ENCODE results near the gene ZNF222. TPM values are rescaled to one million over a fixed set of nuclear protein-coding genes. Genes with fewer than 3 reads are reported as not detected.

Gene ZNF222
- under 1 TPM; 0.88 to 0.94 TPM for total RNA-seq

DNA sequence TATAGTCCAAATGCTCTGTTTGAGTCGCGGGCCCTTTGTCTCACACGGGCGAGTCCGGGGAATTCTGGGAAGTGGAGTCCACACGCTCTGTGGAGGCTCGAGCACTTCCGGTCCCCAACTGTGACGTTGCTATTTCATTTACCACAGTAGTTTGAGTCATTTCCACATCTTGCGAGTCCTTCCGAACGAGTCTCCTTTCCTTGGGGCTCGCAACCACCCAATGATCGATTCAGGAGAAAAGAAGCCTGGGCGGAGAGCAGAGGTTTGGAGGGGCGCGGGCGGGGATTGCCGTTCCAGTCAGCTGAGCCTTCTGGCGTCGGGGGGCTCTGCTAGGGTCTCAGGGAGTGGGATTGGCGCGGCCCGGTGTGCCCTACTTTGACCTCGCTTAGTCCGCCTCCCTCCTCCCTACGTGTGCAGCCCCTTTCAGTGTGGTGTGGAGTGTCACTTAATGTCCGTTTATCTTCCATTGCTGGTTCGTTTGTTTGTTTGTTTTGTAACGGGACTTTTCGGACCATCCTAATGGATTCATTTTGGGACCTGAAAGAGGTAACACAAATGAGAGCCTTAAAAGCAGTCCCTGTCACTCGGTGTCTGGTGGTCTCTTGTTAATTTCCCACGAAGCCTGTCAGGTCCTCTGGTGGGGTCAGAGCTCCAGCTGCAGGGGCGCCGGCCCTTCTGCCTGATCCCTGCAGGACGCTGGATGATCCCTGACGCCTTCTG is at the start of gene ZNF222:
Gene ZNF222 (plus strand): TSS at position 163 of the 720 bp plus-strand sequence. CDS start 58 bp downstream, at position 221.
- peak within 1 kb of the TSS; percentile 90 for H3K4me3 Mint-ChIP-seq
- DNase-seq = peak; percentile 90
- intact Hi-C loops (cut with micrococcal nuclease) = loop anchor here (1.0 to 5.0 kb wide), 5 partner anchors 22 to 181 kb away; partner anchors contain the start of genes ZNF224, ZNF226 and ZNF284
- peaks cover 2% of the 10 kb centered on the region for H3K27me3 Mint-ChIP-seq
- H3K27ac Mint-ChIP-seq = peak within 1 kb of the TSS; percentile 60
- ChIA-PET CTCF (no interaction called here), POLR2A (no interaction called here)
- peaks cover 49% of the 10 kb centered on the region for H3K36me3 Mint-ChIP-seq
- peaks cover 18% of the 10 kb centered on the region for H3K4me1 Mint-ChIP-seq (ENCODE audit: low read depth)
- H3K9me3 Mint-ChIP-seq = peaks cover 28% of the 10 kb centered on the region

DNA sequence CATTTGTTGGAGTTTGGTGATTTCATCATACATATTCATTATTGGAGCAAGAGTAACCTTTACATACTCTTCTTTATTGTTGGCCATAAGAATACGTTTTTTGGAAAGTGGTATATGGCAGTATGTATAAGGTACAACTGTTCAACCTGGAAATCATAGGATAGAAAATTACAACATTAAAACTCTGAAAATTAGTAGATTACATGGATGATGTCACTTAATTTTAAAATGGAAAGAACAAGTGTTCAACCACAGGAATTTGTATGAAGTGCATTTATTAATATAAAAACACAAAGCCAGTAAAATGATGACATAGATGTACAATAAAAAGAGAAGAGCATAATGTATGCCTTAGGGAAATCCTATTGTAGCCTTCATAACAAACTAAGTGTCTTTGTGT is 48.4 kb upstream of the ZNF222 start:
- intact Hi-C loops (cut with micrococcal nuclease) = no loop called here
- Mint-ChIP-seq H3K9me3 (peaks cover 37% of the 10 kb centered on the region), H3K27me3 (no peaks in the 10 kb centered on the region), H3K4me3 (no peak overlapping the region), H3K4me1 (ENCODE audit: low read depth) (no peaks in the 10 kb centered on the region), H3K36me3 (peaks cover 9% of the 10 kb centered on the region), H3K27ac (no peak overlapping the region)
- POLR2A ChIA-PET = no interaction called here
- no peak for DNase-seq
- CTCF ChIA-PET = no interaction called here

DNA sequence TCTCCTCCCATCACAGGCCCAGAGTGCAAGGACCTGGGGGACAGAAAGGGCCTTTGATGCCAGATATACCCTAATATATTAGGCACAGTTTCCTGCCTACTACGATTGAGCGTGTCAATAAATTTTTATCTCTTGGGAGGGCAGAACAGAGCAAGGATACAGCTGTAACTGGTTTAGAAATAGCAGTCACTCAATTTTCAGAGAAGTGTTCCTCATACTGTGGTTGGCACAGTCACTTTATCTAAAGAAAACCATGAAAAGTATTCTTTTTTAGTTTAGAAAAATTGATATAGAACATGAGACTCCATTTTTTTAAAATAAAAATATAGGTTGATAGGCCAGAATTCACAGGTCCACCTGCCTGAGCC is 41.7 kb upstream of the ZNF222 start:
- Mint-ChIP-seq H3K27me3 (no peaks in the 10 kb centered on the region), H3K36me3 (peaks cover 11% of the 10 kb centered on the region), H3K4me1 (ENCODE audit: low read depth) (peaks cover 7% of the 10 kb centered on the region), H3K9me3 (no peaks in the 10 kb centered on the region), H3K27ac (no peak overlapping the region), H3K4me3 (peak overlapping the region; percentile 55)
- ChIA-PET CTCF (no interaction called here), POLR2A (no interaction called here)
- no peak for DNase-seq
- intact Hi-C loops (cut with micrococcal nuclease) = loop anchor here (5.0 kb wide), 1 partner anchor 129 kb away; the partner anchor contains the start of gene ZNF225

DNA sequence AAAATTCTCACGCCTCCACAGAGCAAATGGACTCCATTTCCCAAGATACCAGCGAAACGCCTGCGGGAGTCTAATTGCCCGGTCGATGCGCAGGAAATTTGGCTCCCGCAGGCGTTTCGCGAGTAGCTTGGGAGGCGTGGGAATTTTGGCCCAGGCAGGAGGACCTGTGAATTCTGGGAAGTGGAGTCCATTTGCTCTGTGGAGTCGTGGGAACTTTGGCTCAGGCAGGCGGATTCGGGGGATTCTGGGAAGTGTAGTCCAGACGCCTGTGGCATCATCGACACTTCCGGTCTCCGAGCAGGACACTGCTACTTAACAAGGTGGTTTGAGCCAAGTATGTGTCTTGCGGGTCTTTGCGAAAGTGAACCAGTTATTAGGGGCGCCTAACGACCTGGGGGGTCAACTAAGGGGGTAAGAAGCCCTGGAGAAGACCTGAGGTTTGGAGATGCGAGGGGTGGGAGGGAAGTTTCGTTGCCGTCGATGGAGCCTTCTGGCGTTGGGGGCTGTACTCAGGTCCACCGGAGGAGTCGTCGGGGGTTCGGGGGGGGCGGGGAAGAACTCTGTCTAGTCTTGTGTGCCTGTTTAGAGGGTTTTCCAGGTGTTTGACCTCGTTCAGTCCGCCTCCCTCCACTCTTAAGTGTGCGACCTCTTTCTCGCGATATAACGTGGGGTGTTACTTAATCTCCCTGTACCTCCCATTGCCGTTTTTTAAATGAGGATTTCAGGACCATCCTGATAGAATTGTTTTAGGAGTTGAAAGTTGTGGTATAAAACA is 41.1 kb upstream of the ZNF222 start, which contains the start of gene ZNF155:
Gene ZNF155 (plus strand): TSS at position 277 of the 775 bp plus-strand sequence. CDS start 4,356 bp downstream, outside the sequence.
- Mint-ChIP-seq H3K9me3 (no peaks in the 10 kb centered on the region), H3K36me3 (peaks cover 17% of the 10 kb centered on the region), H3K4me1 (ENCODE audit: low read depth) (peaks cover 7% of the 10 kb centered on the region), H3K4me3 (peak within 1 kb of the TSS; percentile 97), H3K27me3 (no peaks in the 10 kb centered on the region), H3K27ac (peak within 1 kb of the TSS; percentile 89)
- peak; percentile 84 for DNase-seq
- CTCF ChIA-PET = interaction anchor here (1.1 kb wide), 1 partner anchor 33 kb away, joined by 4 read pairs; the partner anchor contains the start of gene ZNF221
- POLR2A ChIA-PET = no interaction called here
- intact Hi-C loops (cut with micrococcal nuclease) = loop anchor here (1.0 to 5.0 kb wide), 3 partner anchors 18 to 128 kb away; partner anchors contain the start of genes ZNF225, ZNF230 and ZNF45

DNA sequence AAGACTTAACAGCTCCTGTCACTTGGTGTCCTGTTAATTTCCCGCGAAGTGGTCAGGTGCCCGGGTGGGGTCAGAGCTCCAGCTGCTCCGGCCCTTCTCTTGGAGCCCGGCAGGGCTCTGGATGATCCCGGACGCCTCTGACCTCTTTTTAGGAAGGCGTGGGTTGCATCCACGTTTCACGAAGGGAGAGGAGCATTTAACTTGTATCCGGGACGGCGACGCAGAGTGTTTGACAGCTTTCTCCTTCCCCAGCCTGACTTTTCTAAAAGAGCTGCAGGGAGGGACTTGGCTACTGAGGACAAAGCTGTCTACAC is 40.5 kb upstream of the ZNF222 start:
- POLR2A ChIA-PET = no interaction called here
- Mint-ChIP-seq H3K4me1 (ENCODE audit: low read depth) (peaks cover 7% of the 10 kb centered on the region), H3K4me3 (peak overlapping the region; percentile 97), H3K9me3 (peaks cover 4% of the 10 kb centered on the region), H3K27me3 (no peaks in the 10 kb centered on the region), H3K27ac (peak overlapping the region; percentile 89), H3K36me3 (peaks cover 22% of the 10 kb centered on the region)
- intact Hi-C loops (cut with micrococcal nuclease) = loop anchor here (1.0 to 5.0 kb wide), 3 partner anchors 18 to 128 kb away; partner anchors contain the start of genes ZNF225, ZNF230 and ZNF45
- DNase-seq = peak; percentile 20
- CTCF ChIA-PET = interaction anchor here (1.1 kb wide), 1 partner anchor 33 kb away, joined by 4 read pairs; the partner anchor contains the start of gene ZNF221

DNA sequence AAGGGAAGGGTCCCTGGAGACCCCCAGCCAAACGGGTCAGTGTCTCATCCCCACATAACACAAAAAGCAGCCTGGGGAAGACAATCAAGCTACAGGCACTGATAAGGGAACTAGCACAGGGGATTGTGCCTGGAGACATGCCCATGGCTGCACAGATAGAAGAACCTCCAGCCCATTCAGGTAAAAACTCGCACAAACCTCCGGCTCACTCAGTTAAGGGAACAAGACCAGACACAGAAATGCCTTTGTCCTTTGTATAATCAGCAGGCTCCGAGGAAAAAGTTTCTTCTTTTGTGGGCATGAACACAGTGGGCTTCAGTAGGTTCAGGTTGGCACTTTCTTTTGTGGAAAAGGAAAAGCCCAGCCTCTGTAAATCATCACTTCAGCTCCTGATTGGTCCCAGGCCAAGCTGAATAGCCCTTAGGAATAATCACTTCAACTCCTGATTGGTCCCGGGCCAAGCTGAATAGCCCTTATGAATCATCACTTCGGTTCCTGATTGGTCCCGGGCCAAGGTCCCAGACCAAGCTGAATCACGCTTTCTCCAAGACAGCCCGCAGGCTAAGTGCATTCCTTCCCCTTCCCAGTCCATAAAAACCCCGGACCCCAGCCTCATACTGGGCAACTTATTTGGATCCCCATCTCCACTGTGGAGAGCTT is 27.4 kb upstream of the ZNF222 start:
- ChIA-PET CTCF (no interaction called here), POLR2A (no interaction called here)
- peaks cover 61% of the 10 kb centered on the region for H3K36me3 Mint-ChIP-seq
- intact Hi-C loops (cut with micrococcal nuclease) = no loop called here
- peaks cover 36% of the 10 kb centered on the region for H3K9me3 Mint-ChIP-seq
- H3K27me3 Mint-ChIP-seq = no peaks in the 10 kb centered on the region
- no peak for DNase-seq
- peaks cover 10% of the 10 kb centered on the region for H3K4me1 Mint-ChIP-seq (ENCODE audit: low read depth)
- no peak overlapping the region for H3K27ac Mint-ChIP-seq
- H3K4me3 Mint-ChIP-seq = no peak overlapping the region

DNA sequence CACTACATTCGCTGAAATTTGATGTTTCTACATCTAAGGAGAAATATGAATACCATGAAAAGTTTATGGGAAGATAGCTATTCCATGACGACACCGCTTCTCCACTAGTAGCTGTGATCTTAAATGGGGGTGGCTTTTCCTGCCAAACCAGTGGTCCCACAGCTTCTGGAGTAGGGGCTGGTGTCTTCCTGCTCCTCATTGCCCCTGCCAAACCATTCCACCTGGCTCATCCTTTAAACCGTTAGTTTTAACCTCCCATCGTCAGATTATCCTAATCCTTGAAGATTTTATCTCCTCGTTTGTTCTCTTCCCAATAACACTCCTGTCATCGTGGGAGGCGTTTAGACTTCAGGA is 23.0 kb upstream of the ZNF222 start:
- H3K4me1 Mint-ChIP-seq (ENCODE audit: low read depth) = peaks cover 18% of the 10 kb centered on the region
- H3K36me3 Mint-ChIP-seq = peaks cover 39% of the 10 kb centered on the region
- intact Hi-C loops (cut with micrococcal nuclease) = loop anchor here (1.0 to 5.0 kb wide), 7 partner anchors 18 to 210 kb away; partner anchors contain the start of genes ZNF155, ZNF221, ZNF224 and ZNF227
- ChIA-PET POLR2A (no interaction called here), CTCF (interaction anchor here (1.3 kb wide), 2 partner anchors 67 to 93 kb away, joined by 3 to 4 read pairs; partner anchors contain the start of genes ZNF224 and ZNF45)
- no peak for DNase-seq
- H3K27me3 Mint-ChIP-seq = no peaks in the 10 kb centered on the region
- H3K9me3 Mint-ChIP-seq = peaks cover 41% of the 10 kb centered on the region
- H3K27ac Mint-ChIP-seq = peak overlapping the region; percentile 94
- peak overlapping the region; percentile 99 for H3K4me3 Mint-ChIP-seq

DNA sequence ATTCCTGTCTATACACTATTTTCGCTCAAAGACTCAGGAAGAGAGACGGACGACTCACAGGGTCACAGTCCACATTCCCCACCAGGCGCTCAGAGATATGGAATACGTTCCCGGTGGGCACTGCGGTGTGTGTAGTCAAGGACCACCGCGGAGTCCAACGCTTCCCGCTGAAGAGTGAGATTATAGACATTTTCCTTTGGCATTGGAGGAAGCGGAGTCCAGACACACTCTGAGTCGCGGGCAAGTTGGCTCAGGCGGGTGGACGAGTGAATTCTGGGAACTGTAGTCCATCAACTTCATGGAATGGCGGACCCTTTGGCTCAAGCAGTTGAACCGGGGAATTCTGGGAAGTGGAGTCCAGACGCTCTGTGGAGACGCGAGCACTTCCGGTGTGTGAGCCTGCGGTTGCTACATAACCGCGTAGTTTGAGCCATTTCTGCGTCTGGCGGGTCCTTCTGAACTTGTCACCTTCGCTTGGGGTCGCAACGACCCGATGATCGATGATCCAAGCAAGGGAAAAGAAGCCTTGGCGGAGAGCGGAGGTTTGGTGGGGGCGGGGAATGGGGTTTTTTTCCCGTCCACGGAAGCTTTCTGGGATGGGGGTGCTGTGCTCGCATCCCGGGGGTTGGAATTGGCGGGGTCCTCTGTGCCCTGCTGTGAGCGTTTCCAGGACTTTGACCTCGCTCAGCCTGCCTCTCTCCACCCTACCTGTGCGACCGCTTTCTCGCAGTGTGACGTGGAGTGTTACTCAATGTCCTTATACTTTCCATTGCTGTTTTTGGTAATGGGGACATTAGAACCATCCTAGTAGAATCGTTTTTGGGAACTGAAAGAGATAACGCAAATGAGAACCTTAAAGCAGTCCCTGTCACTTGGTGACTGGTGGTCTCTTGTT is 22.4 kb upstream of the ZNF222 start, which contains the start of gene ZNF230:
Gene ZNF230 (plus strand): TSS at position 392 of the 895 bp plus-strand sequence. CDS start 4,122 bp downstream, outside the sequence.
- intact Hi-C loops (cut with micrococcal nuclease) = loop anchor here (1.0 to 5.0 kb wide), 9 partner anchors 19 to 209 kb away; partner anchors contain the start of genes ZNF155, ZNF221, ZNF222 and ZNF224
- H3K9me3 Mint-ChIP-seq = peaks cover 41% of the 10 kb centered on the region
- ChIA-PET POLR2A (interaction anchor here (0.6 kb wide), 1 partner anchor 111 kb away, joined by 3 read pairs; no protein-coding TSS in a partner anchor), CTCF (interaction anchor here (1.0 kb wide), 1 partner anchor 279 kb away, joined by 3 read pairs; no protein-coding TSS in a partner anchor)
- H3K4me1 Mint-ChIP-seq (ENCODE audit: low read depth) = peaks cover 18% of the 10 kb centered on the region
- H3K27ac Mint-ChIP-seq = peak within 1 kb of the TSS; percentile 94
- H3K36me3 Mint-ChIP-seq = peaks cover 39% of the 10 kb centered on the region
- no peaks in the 10 kb centered on the region for H3K27me3 Mint-ChIP-seq
- peak; percentile 91 for DNase-seq
- H3K4me3 Mint-ChIP-seq = peak within 1 kb of the TSS; percentile 99

DNA sequence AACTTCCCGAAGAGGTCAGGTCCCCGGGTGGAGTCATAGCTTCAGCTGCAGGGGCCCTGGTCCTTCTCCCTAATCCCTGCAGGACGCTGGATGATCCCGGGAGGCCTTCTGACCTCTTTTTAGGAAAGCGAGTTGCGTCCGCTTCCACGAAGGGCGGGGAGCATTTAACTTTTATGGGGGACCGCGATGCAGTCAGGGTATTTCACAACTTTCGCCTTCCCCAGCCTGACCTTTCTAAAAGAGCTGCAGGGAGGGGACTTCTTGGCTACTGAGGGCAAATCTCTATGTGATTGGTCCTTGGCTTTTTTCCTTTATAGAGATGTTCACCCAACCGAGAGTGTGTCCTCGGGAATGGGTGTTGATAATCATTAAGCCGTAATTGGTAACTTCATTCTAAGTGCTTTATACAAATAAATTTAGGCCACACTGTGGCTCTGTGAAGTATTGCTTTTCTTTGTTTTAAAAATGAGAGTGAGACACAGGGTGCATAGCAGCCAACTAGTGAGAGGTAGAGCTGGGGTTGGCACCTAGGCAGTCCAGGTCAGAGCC is 21.6 kb upstream of the ZNF222 start:
- no peak for DNase-seq
- H3K9me3 Mint-ChIP-seq = peaks cover 42% of the 10 kb centered on the region
- POLR2A ChIA-PET = interaction anchor here (0.6 kb wide), 1 partner anchor 110 kb away, joined by 3 read pairs; no protein-coding TSS in a partner anchor
- peak overlapping the region; percentile 94 for H3K27ac Mint-ChIP-seq
- peak overlapping the region; percentile 99 for H3K4me3 Mint-ChIP-seq
- H3K4me1 Mint-ChIP-seq (ENCODE audit: low read depth) = peaks cover 18% of the 10 kb centered on the region
- CTCF ChIA-PET = interaction anchor here (1.0 kb wide), 1 partner anchor 279 kb away, joined by 3 read pairs; no protein-coding TSS in a partner anchor
- intact Hi-C loops (cut with micrococcal nuclease) = loop anchor here (1.0 to 5.0 kb wide), 4 partner anchors 22 to 209 kb away; partner anchors contain the start of genes ZNF221, ZNF222, ZNF225 and ZNF227
- peaks cover 41% of the 10 kb centered on the region for H3K36me3 Mint-ChIP-seq
- H3K27me3 Mint-ChIP-seq = no peaks in the 10 kb centered on the region

DNA sequence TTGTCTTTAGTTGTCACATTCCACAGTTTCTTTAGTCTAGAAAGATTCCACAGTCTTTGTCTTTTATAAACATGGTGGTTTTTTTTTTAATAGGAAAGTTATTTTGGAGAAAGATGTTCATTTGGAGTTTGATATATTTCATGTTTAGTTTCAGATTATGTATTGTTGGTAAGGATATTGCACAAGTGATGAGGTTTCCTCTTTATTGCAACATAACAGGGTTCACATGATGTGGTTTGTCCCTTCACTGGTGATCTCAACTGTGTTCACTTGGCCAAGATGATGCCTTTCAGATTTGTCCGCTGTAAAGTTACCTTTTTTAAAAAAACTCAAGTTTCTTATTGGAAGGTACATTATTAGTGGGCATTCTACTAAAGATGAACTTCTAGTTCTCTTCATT is 19.2 kb upstream of the ZNF222 start:
- no peak for DNase-seq
- no peak overlapping the region for H3K4me3 Mint-ChIP-seq
- peaks cover 56% of the 10 kb centered on the region for H3K9me3 Mint-ChIP-seq
- CTCF ChIA-PET = no interaction called here
- H3K36me3 Mint-ChIP-seq = peaks cover 62% of the 10 kb centered on the region
- H3K4me1 Mint-ChIP-seq (ENCODE audit: low read depth) = peaks cover 18% of the 10 kb centered on the region
- no peaks in the 10 kb centered on the region for H3K27me3 Mint-ChIP-seq
- intact Hi-C loops (cut with micrococcal nuclease) = no loop called here
- no peak overlapping the region for H3K27ac Mint-ChIP-seq
- POLR2A ChIA-PET = no interaction called here
